Chondrocyte (in vitro differentiated cells): ENCODE results near the gene PCBD1. TPM values are rescaled to one million over a fixed set of nuclear protein-coding genes. Genes with fewer than 3 reads are reported as not detected.

Experiments used
- DNase-seq: peaks from one replicate; pipeline ENCODE4 v3.0.0; 2021; ENCODE audit warnings: mixed read lengths, low spot score
- H3K27ac Mint-ChIP-seq: one replicate; pipeline ENCODE4 v1.8.0; 2021; ENCODE audit warnings: mild to moderate bottlenecking, moderate library complexity, mixed read lengths; ENCODE audit not compliant: unreplicated experiment
- H3K27me3 Mint-ChIP-seq: 2 replicates; pipeline ENCODE4 v1.8.0; 2021; ENCODE audit warnings: low read depth, mixed read lengths
- H3K36me3 Mint-ChIP-seq: 2 replicates; pipeline ENCODE4 v1.8.0; 2021; ENCODE audit warnings: low read depth, mixed read lengths
- H3K4me1 Mint-ChIP-seq: 2 replicates; pipeline ENCODE4 v1.8.0; 2021; ENCODE audit warnings: low read depth, mild to moderate bottlenecking, mixed read lengths
- H3K4me3 Mint-ChIP-seq: one replicate; pipeline ENCODE4 v1.8.0; 2021; ENCODE audit warnings: mild to moderate bottlenecking, moderate library complexity, mixed read lengths; ENCODE audit not compliant: unreplicated experiment
- H3K9me3 Mint-ChIP-seq: 2 replicates; pipeline ENCODE4 v1.8.0; 2021; ENCODE audit warnings: low read depth, mixed read lengths
- CTCF ChIP-seq: fragments of 200-600 bp; sonication (generic); IDR thresholded peaks from 2 replicates; pipeline ENCODE4 v1.5.0; 2021; ENCODE audit warnings: antibody characterized with exemption, mild to moderate bottlenecking, moderate library complexity
- total RNA-seq: library from RNA; stranded (reverse); gene quantifications from 3 replicates; pipeline ENCODE4 v1.2.1, GENCODE V29; 2021

PCBD1 gene
- total RNA-seq, 1 donor from 2014 or later: 49.3 TPM

- no peak for TF ChIP-seq CTCF
- Mint-ChIP-seq H3K27ac (no peak overlapping the region), H3K4me1 (peaks cover 5% of the 10 kb centered on the region), H3K9me3 (no peaks in the 10 kb centered on the region), H3K36me3 (no peaks in the 10 kb centered on the region), H3K4me3 (no peak overlapping the region), H3K27me3 (peaks cover 40% of the 10 kb centered on the region)
- peak; percentile 49 for DNase-seq
These were observed 24.2 kb upstream of the PCBD1 start for GRCh38 chr10:70912556-70912955.

DNA sequence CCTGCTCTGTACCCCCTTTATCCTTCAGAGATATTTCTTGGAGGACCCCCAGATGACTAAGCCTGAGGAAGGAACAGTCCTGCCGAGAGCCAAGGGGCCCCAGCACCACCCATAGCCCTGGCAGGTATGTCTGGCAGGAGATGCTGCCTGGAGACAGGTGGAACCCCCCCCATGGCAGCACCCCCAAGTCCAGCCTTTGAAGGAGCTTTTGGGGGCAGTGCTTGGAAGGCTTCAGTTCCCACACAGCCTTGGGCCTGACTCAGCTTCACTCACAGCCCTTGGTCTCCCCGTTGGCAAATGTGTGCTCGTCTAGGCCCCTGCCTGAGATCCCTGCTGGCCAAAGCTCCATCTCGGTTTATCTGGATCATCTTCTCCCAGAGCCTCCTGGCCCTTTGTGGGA is 23.0 kb upstream of the PCBD1 start:
- Mint-ChIP-seq H3K27me3 (peaks cover 34% of the 10 kb centered on the region), H3K9me3 (no peaks in the 10 kb centered on the region), H3K36me3 (no peaks in the 10 kb centered on the region), H3K4me3 (no peak overlapping the region), H3K4me1 (peaks cover 5% of the 10 kb centered on the region), H3K27ac (no peak overlapping the region)
- DNase-seq: peak; percentile 35
- no peak for TF ChIP-seq CTCF

DNA sequence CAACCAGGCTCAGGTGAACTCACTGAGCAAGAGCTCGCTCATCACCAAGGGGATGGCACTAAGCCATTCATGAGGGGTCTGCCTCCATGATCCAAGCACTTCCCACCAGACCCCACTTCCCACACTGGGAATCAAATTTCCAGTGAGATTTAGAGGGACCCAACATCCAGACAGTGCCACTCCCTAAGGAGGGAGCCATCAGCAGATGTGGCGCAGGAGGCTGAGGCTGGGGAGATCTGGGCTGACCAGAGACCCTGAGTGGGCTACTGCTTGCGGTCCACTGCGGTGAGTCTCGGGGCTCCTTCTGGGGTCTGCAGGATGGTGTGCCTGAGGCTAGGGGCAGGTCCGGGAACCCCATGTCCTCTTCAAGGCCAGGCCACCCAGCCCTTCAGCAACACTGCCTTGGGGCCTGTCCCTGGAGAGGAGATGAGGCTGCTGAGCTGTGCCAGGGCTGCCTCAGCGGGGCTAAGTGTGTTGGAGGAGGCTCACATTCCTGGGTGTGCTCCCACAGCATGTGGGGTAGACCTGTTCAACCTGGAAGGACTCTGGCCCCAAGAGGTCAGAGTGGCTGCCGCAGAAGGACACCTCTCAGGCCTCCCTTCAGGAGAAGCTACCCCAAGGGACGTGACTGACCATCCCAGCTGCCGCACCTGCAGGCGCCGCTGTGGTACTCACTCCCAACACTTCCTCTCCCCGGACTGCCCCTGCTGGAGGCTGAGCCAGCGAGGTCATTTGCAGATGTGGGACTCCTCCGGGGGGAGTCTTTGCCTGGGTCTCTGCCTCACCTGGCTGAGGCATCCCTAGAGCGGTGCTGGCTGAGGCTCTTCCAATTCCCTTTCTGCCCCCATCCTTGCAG is 22.3 kb upstream of the PCBD1 start:
- H3K9me3 Mint-ChIP-seq: no peaks in the 10 kb centered on the region

GRCh38 chr10:70909326-70909935 is 21.1 kb upstream of the PCBD1 start:
- Mint-ChIP-seq H3K4me1 (peaks cover 5% of the 10 kb centered on the region), H3K36me3 (no peaks in the 10 kb centered on the region), H3K9me3 (no peaks in the 10 kb centered on the region), H3K27me3 (peaks cover 32% of the 10 kb centered on the region), H3K27ac (no peak overlapping the region), H3K4me3 (no peak overlapping the region)
- peak; percentile 66 for DNase-seq
- TF ChIP-seq CTCF: no peak

More for the DNA sequence above, 22.3 kb upstream of the PCBD1 start:
- peaks cover 31% of the 10 kb centered on the region for H3K27me3 Mint-ChIP-seq
- H3K4me3 Mint-ChIP-seq: no peak overlapping the region
- H3K36me3 Mint-ChIP-seq: no peaks in the 10 kb centered on the region
- TF ChIP-seq CTCF: no peak
- DNase-seq: peak; percentile 72
- H3K4me1 Mint-ChIP-seq: peaks cover 5% of the 10 kb centered on the region
- no peak overlapping the region for H3K27ac Mint-ChIP-seq

GRCh38 chr10:70908406-70909296 is 20.3 kb upstream of the PCBD1 start:
- Mint-ChIP-seq H3K4me1 (peaks cover 5% of the 10 kb centered on the region), H3K36me3 (no peaks in the 10 kb centered on the region), H3K4me3 (no peak overlapping the region), H3K9me3 (no peaks in the 10 kb centered on the region), H3K27ac (no peak overlapping the region), H3K27me3 (peaks cover 26% of the 10 kb centered on the region)
- no peak for TF ChIP-seq CTCF
- DNase-seq: no peak
